GM12878 (cell line): ENCODE measurements around the gene FOXP1. TPM values are rescaled to one million over a fixed set of nuclear protein-coding genes. Genes with fewer than 3 reads are reported as not detected.

ENCODE experiments used
- ATAC-seq: fragments of 200-7000 bp; cut with Tn5 transposase; 3 replicates; pipeline ENCODE4 v1.9.1; 2020; ENCODE audit warnings: mild to moderate bottlenecking, moderate library complexity
- BruUV-seq: library from RNA; stranded (reverse); fragments of 400-500 nt; replicated peaks from 2 replicates; lab custom pipeline; 2021; lab: Mats Ljungman, UMichigan
- CTCF ChIA-PET: fragments of 300-600 bp; sonication (Branson Sonifier 250); formaldehyde crosslinking; extraction: SDS; loops from one replicate; lab custom pipeline; 2021; ENCODE audit warnings: inconsistent platforms; lab: Yijun Ruan, JAX
- POLR2A ChIA-PET: fragments of 350-600 bp; formaldehyde crosslinking; extraction: SDS; loops from one replicate; lab custom pipeline; 2021; ENCODE audit warnings: inconsistent platforms; lab: Charles Lee
- RAD21 ChIA-PET: fragments of 300-600 bp; sonication (Branson Sonifier 250); formaldehyde crosslinking; loops from one replicate; lab custom pipeline; 2023; ENCODE audit warnings: antibody characterized with exemption; ENCODE audit not compliant: unreplicated experiment; lab: Charles Lee
- SMC1A ChIA-PET: fragments of 300-600 bp; sonication (Branson Sonifier 250); formaldehyde crosslinking; loops from one replicate; lab custom pipeline; 2023; ENCODE audit not compliant: unreplicated experiment, uncharacterized antibody; lab: Charles Lee
- DNase-seq: peaks from one replicate; pipeline ENCODE4 v3.0.0-alpha.2; 2011; ENCODE audit warnings: low read depth, low spot score
- FAIRE-seq: peaks from 3 replicates; lab custom pipeline; 2011; peaks lifted over from hg19 to GRCh38; lab: Jason Lieb, UNC
- H2AFZ ChIP-seq: 2 replicates; pipeline ENCODE4 v1.6.0; 2011; ENCODE audit warnings: low read depth, low read length, control low read depth; ENCODE audit not compliant: control insufficient read depth
- H3K27ac ChIP-seq: 2 replicates; pipeline ENCODE4 v1.5.1; 2011; ENCODE audit warnings: control low read depth; ENCODE audit not compliant: control insufficient read depth, insufficient read depth
- H3K27me3 ChIP-seq, 2 experiments: replicated peaks in 1 of 2; 2 replicates each; pipeline versions ENCODE4 v1.6.0 to v1.6.1; 2011; ENCODE audit warnings: low read length in 1 of 2; ENCODE audit not compliant: control insufficient read depth in 2 of 2, insufficient read depth in 2 of 2
- H3K36me3 ChIP-seq, 2 experiments: 2 replicates each; pipeline ENCODE4 v1.5.1; 2011; ENCODE audit warnings: low read length in 1 of 2; ENCODE audit not compliant: control insufficient read depth in 2 of 2, insufficient read depth in 2 of 2
- H3K4me1 ChIP-seq: 2 replicates; pipeline ENCODE4 v1.6.1; 2011; ENCODE audit warnings: mild to moderate bottlenecking, low read length, moderate library complexity, mixed read lengths; ENCODE audit not compliant: control insufficient read depth, insufficient read depth
- H3K4me2 ChIP-seq: 2 replicates; pipeline ENCODE4 v1.6.0; 2011; ENCODE audit warnings: control low read depth; ENCODE audit not compliant: control insufficient read depth, insufficient read depth
- H3K4me3 ChIP-seq: fragments of 200-600 bp; sonication (generic); 2 replicates; pipeline ENCODE4 v1.5.1; 2016
- H3K79me2 ChIP-seq: 2 replicates; pipeline ENCODE4 v1.6.0; 2011; ENCODE audit warnings: low read length; ENCODE audit not compliant: control insufficient read depth, insufficient read depth
- H3K9ac ChIP-seq: 2 replicates; pipeline ENCODE4 v1.8.0; 2011; ENCODE audit warnings: low read length, control low read depth, mixed read lengths; ENCODE audit not compliant: control insufficient read depth, insufficient read depth
- H3K9me3 ChIP-seq: replicated peaks from 3 replicates; pipeline ENCODE4 v1.5.1; 2011; ENCODE audit warnings: mild to moderate bottlenecking, low read length; ENCODE audit not compliant: control insufficient read depth, insufficient read depth
- H4K20me1 ChIP-seq: 2 replicates; pipeline ENCODE4 v1.6.0; 2011; ENCODE audit not compliant: control insufficient read depth, insufficient read depth
- ASH2L ChIP-seq: fragments of 300-600, 200-600 bp; sonication (generic); IDR thresholded peaks from 2 replicates; pipeline ENCODE4 v1.6.1; 2017; ENCODE audit warnings: low read depth, mild to moderate bottlenecking, borderline replicate concordance
- BHLHE40 ChIP-seq, 2 experiments: fragments of 450-650 bp in 1 of 2; IDR thresholded peaks; 2 replicates each; pipeline ENCODE4 v1.6.1; 2011 to 2017; ENCODE audit warnings: low read depth in 2 of 2, borderline replicate concordance in 1 of 2, improper control_type of control experiment in 1 of 2, low read length in 1 of 2, mild to moderate bottlenecking in 1 of 2
- CBFB ChIP-seq: IDR thresholded peaks from 2 replicates; pipeline ENCODE4 v1.6.1; 2016; ENCODE audit warnings: antibody characterized with exemption, low read depth
- EZH2 ChIP-seq: IDR thresholded peaks from 2 replicates; pipeline ENCODE4 v1.6.1; 2012; ENCODE audit warnings: low read depth, mild to moderate bottlenecking, control low read depth, inconsistent platforms, low read length, borderline replicate concordance; ENCODE audit not compliant: control insufficient read depth
- GABPA ChIP-seq: IDR thresholded peaks from 2 replicates; pipeline ENCODE4 v1.6.1; 2014; ENCODE audit warnings: antibody characterized with exemption, low read depth, mild to moderate bottlenecking, inconsistent platforms
- HCFC1 ChIP-seq: fragments of 150-350 bp; IDR thresholded peaks from 2 replicates; pipeline ENCODE4 v1.6.1; 2014; ENCODE audit warnings: low read length
- HDAC6 ChIP-seq: fragments of 200-600 bp; sonication (generic); IDR thresholded peaks from one replicate; pipeline ENCODE4 v1.8.0; 2017; ENCODE audit warnings: antibody characterized with exemption; ENCODE audit not compliant: unreplicated experiment
- IRF4 ChIP-seq: IDR thresholded peaks from 2 replicates; pipeline ENCODE4 v1.6.1; 2011; ENCODE audit warnings: low read depth, low read length
- NFYB ChIP-seq: IDR thresholded peaks from 2 replicates; pipeline ENCODE4 v1.6.1; 2011; ENCODE audit warnings: low read depth, mild to moderate bottlenecking, low read length, improper control_type of control experiment, moderate library complexity; ENCODE audit not compliant: insufficient read depth
- NR2F1 ChIP-seq: fragments of 450-650 bp; conservative IDR thresholded peaks from 2 replicates; pipeline ENCODE4 v1.6.1; 2017; ENCODE audit warnings: mild to moderate bottlenecking
- NRF1 ChIP-seq: conservative IDR thresholded peaks from 2 replicates; pipeline ENCODE4 v1.6.1; 2011; ENCODE audit warnings: mild to moderate bottlenecking, low read depth, low read length, improper control_type of control experiment
- PML ChIP-seq: IDR thresholded peaks from 2 replicates; pipeline ENCODE4 v1.6.1; 2012; ENCODE audit warnings: low read length, inconsistent platforms
- RELA ChIP-seq: fragments of 450-650 bp; IDR thresholded peaks from 2 replicates; pipeline ENCODE4 v1.8.0; 2014; ENCODE audit warnings: borderline replicate concordance; ENCODE audit not compliant: partially characterized antibody
- SREBF1 ChIP-seq: IDR thresholded peaks from 2 replicates; pipeline ENCODE4 v1.6.1; 2012; ENCODE audit warnings: mild to moderate bottlenecking, low read length
- ZNF622 ChIP-seq: fragments of 450-650 bp; IDR thresholded peaks from 2 replicates; pipeline ENCODE4 v1.6.1; 2017; ENCODE audit warnings: mild to moderate bottlenecking, inconsistent platforms
- WGBS: methylation state at CpG from one replicate; pipeline ENCODE4 v1.1.6; 2016; ENCODE audit warnings: low lambda C conversion rate; ENCODE audit not compliant: insufficient replicate concordance, insufficient coverage; ENCODE audit errors: missing lambda C conversion rate; 5-methylcytosine and 5-hydroxymethylcytosine counted together
- in situ Hi-C: fragments of 300-500 bp; cut with MboI; formaldehyde crosslinking; loops from 9 replicates; pipeline ENCODE4 v1.14.3; 2018; ENCODE audit warnings: mixed read lengths
- intact Hi-C: fragments of 100-400 bp; cut with micrococcal nuclease; formaldehyde crosslinking; loops from one replicate; pipeline ENCODE4 v1.14.2; 2022; ENCODE audit not compliant: unreplicated experiment
- polyA plus RNA-seq, 11 experiments: library from polyadenylated mRNA; depleted of rRNA in 4 of 11; unstranded in 6 of 11; stranded (reverse) in 5 of 11; fragments of >200 nt; fragmentation: Nextera tagmentation in 4 of 11; fragmentation: Illumina TruSeq in 1 of 11; extraction: Ambion mirVana in 4 of 11; extraction: Trizol in 1 of 11; gene quantifications; 1 replicate in 1 of 11; 2 replicates in 10 of 11; pipeline versions ENCODE4 v1.2.1 to v1.2.3, GENCODE V29; 2011 to 2016; ENCODE audit warnings: inconsistent platforms in 2 of 11, missing spikeins in 2 of 11, low read depth in 1 of 11
- total RNA-seq, 4 experiments: library from RNA; depleted of rRNA in 3 of 4; stranded (reverse); fragments of >200 nt in 3 of 4; fragmentation: Illumina TruSeq in 1 of 4; extraction: Trizol in 1 of 4; gene quantifications; 2 replicates each; pipeline versions ENCODE4 v1.2.1 to v1.2.3, GENCODE V29; 2013 to 2021
- TF ChIP-seq, protein P1 (sequence below): fragments of 450-650 bp; IDR thresholded peaks from 2 replicates; pipeline ENCODE4 v1.6.1; 2017; ENCODE audit warnings: mild to moderate bottlenecking, moderate library complexity
- TF ChIP-seq, protein P2 (sequence below): IDR thresholded peaks from 2 replicates; pipeline ENCODE4 v1.6.1; 2012; ENCODE audit warnings: low read depth, low read length, improper control_type of control experiment
- TF ChIP-seq, protein P3 (sequence below): fragments of 450-650 bp; IDR thresholded peaks from 2 replicates; pipeline ENCODE4 v1.6.1; 2018; ENCODE audit warnings: borderline replicate concordance, mild to moderate bottlenecking; ENCODE audit not compliant: partially characterized antibody

Gene FOXP1
- total and polyA plus RNA-seq, 10 of the 15 experiments (the other 5 are each of a cell fraction or from before 2014, with no cell fraction given), result 0.05 to 1.6 (median 0.20) TPM; not detected in 1

DNA sequence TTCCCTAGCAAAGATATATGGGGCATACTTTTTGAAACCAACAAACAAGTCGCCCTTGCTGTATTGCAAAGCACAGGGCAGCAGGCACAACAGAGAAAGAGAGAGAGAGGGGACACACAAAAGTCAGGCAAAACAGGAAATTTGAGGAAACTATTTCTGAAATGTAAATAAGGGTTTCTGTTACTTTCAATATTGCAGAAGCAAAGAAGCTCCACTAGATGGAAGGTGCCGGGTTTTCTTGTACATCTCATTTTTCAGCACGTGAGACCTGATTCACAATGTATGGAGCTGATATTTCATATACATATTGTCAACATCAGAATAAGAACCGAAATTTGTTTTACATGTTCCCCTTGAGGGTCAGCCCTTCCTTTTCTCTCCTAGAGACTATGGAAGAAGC, 127.4 kb downstream of the FOXP1 start:
- 2% methylated on average over 4 of the region's 4 CpGs for WGBS
- no peak overlapping the region for H3K4me3 ChIP-seq
- ChIA-PET RAD21 (no interaction called here), POLR2A (no interaction called here), SMC1A (no interaction called here), CTCF (no interaction called here)
- no peak for DNase-seq
- H3K79me2 ChIP-seq, result no peaks in the 10 kb centered on the region
- ATAC-seq, result no peak
- no peak overlapping the region for H2AFZ ChIP-seq
- H3K9me3 ChIP-seq, result no peaks in the 10 kb centered on the region
- no peak overlapping the region for H3K9ac ChIP-seq
- no peaks in the 10 kb centered on the region for H3K36me3 ChIP-seq
- no peak overlapping the region for H3K4me2 ChIP-seq
- FAIRE-seq, result no peak
- in situ Hi-C loops, result no loop called here
- H3K27ac ChIP-seq, result no peak overlapping the region
- BruUV-seq, result no TSS peak
- no peaks in the 10 kb centered on the region for H3K4me1 ChIP-seq
- intact Hi-C loops, result no loop called here
- TF ChIP-seq NRF1 (no peak), IRF4 (no peak), BHLHE40 (IDR thresholded peaks at IDR 0.05; ENCODE audit: borderline replicate concordance in 1 of 2, low read depth in 2 of 2, low read length in 1 of 2) (no peak), SREBF1 (no peak), NFYB (no peak), CBFB (no peak), PML (no peak), ASH2L (no peak), NR2F1 (no peak), GABPA (no peak), HDAC6 (no peak), EZH2 (no peak), ZNF622 (no peak), HCFC1 (no peak), RELA (no peak)
- TF ChIP-seq, protein P1, sequence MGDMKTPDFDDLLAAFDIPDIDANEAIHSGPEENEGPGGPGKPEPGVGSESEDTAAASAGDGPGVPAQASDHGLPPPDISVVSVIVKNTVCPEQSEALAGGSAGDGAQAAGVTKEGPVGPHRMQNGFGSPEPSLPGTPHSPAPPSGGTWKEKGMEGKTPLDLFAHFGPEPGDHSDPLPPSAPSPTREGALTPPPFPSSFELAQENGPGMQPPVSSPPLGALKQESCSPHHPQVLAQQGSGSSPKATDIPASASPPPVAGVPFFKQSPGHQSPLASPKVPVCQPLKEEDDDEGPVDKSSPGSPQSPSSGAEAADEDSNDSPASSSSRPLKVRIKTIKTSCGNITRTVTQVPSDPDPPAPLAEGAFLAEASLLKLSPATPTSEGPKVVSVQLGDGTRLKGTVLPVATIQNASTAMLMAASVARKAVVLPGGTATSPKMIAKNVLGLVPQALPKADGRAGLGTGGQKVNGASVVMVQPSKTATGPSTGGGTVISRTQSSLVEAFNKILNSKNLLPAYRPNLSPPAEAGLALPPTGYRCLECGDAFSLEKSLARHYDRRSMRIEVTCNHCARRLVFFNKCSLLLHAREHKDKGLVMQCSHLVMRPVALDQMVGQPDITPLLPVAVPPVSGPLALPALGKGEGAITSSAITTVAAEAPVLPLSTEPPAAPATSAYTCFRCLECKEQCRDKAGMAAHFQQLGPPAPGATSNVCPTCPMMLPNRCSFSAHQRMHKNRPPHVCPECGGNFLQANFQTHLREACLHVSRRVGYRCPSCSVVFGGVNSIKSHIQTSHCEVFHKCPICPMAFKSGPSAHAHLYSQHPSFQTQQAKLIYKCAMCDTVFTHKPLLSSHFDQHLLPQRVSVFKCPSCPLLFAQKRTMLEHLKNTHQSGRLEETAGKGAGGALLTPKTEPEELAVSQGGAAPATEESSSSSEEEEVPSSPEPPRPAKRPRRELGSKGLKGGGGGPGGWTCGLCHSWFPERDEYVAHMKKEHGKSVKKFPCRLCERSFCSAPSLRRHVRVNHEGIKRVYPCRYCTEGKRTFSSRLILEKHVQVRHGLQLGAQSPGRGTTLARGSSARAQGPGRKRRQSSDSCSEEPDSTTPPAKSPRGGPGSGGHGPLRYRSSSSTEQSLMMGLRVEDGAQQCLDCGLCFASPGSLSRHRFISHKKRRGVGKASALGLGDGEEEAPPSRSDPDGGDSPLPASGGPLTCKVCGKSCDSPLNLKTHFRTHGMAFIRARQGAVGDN, result no peak
- TF ChIP-seq, protein P2, sequence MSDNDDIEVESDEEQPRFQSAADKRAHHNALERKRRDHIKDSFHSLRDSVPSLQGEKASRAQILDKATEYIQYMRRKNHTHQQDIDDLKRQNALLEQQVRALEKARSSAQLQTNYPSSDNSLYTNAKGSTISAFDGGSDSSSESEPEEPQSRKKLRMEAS, result no peak
- TF ChIP-seq, protein P3, sequence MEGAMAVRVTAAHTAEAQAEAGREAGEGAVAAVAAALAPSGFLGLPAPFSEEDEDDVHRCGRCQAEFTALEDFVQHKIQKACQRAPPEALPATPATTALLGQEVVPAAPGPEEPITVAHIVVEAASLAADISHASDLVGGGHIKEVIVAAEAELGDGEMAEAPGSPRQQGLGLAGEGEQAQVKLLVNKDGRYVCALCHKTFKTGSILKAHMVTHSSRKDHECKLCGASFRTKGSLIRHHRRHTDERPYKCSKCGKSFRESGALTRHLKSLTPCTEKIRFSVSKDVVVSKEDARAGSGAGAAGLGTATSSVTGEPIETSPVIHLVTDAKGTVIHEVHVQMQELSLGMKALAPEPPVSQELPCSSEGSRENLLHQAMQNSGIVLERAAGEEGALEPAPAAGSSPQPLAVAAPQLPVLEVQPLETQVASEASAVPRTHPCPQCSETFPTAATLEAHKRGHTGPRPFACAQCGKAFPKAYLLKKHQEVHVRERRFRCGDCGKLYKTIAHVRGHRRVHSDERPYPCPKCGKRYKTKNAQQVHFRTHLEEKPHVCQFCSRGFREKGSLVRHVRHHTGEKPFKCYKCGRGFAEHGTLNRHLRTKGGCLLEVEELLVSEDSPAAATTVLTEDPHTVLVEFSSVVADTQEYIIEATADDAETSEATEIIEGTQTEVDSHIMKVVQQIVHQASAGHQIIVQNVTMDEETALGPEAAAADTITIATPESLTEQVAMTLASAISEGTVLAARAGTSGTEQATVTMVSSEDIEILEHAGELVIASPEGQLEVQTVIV, result no peak
- no peaks in the 10 kb centered on the region; a peak in 2 of 4 replicates for H3K27me3 ChIP-seq
- H4K20me1 ChIP-seq, result no peaks in the 10 kb centered on the region
